GM12874 (cell line): ENCODE data around the gene TARS2.

Experiments
- TF ChIP-seq, protein P1 (sequence below): IDR thresholded peaks from 2 replicates; pipeline ENCODE4 v1.5.1; 2011; ENCODE audit warnings: low read depth, mild to moderate bottlenecking, control low read depth, low read length, moderate library complexity; ENCODE audit not compliant: insufficient read depth

The TARS2 gene

DNA sequence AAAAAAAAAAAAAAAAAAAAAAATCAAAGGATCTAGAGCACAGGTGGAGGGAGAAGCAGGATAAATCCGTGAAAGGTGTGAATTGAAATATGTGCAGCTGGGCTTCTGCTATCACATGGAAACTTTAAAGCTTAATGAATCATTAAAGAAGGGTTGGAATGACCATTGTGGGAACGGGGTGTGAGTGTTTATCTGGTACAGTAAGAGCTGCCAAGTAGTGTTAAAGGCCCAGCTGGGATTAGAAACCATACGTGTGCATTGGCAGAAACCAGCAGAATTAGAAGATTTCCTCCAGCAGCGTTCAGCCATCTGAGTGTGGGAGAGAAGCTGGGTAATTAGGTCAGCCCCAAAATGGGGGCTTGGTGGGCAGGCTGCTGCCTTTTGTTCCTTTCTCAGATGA, 41.8 kb downstream of the TARS2 start:
- TF ChIP-seq, protein P1, sequence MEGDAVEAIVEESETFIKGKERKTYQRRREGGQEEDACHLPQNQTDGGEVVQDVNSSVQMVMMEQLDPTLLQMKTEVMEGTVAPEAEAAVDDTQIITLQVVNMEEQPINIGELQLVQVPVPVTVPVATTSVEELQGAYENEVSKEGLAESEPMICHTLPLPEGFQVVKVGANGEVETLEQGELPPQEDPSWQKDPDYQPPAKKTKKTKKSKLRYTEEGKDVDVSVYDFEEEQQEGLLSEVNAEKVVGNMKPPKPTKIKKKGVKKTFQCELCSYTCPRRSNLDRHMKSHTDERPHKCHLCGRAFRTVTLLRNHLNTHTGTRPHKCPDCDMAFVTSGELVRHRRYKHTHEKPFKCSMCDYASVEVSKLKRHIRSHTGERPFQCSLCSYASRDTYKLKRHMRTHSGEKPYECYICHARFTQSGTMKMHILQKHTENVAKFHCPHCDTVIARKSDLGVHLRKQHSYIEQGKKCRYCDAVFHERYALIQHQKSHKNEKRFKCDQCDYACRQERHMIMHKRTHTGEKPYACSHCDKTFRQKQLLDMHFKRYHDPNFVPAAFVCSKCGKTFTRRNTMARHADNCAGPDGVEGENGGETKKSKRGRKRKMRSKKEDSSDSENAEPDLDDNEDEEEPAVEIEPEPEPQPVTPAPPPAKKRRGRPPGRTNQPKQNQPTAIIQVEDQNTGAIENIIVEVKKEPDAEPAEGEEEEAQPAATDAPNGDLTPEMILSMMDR, result no peak

DNA sequence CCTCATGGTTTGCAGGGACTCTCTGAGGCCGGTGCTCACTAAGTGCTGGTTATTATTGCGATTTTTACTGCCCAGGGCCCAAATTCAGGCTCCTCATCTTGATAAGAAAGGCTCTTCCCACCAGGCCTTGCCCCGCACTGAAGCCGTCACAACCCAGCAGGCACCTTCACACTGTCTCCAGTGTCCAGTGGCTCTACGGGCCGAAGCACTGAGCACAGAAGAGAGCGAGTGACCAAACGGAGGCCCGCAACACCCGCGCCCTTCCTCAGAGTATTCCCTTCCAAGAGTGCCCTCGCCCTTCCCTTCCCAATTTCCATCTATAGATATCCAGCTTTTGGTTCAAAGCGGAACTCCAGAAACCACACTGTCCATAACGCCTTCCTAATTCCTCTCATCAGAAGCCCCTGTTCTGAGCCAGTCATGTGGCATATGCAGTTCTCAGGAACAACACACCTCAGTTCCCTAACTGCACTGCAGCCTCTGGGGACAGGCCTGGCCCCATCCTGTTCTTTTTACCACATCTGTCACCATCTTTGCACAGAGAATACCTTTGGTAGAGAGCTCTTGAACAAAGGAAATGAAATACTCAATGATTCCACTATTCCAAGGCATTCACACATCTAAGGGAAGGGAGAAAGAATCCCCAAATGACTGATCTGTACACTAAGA, 43.4 kb downstream of the TARS2 start:
- TF ChIP-seq, protein P1, result no peak

DNA sequence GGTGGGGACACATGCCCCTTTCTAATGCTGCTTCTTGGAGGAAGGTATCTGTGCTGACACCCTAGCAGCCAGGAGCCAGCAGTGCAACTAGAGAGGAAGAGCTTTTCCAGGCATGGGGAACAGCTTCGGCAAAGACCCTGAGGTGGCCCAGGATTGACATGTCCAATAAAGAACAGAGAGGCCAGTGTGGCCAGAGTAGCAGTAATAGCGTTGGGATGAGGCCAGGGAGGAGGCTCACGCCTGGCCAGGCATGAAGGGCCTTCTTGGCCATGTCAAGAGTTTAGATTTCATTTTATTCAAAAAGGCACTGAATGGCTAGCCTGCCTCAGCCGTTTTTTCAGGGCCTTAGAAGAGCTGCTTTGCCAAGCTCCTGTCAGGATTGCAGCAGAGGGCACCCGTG, 45.6 kb downstream of the TARS2 start:
- TF ChIP-seq, protein P1, result no peak

DNA sequence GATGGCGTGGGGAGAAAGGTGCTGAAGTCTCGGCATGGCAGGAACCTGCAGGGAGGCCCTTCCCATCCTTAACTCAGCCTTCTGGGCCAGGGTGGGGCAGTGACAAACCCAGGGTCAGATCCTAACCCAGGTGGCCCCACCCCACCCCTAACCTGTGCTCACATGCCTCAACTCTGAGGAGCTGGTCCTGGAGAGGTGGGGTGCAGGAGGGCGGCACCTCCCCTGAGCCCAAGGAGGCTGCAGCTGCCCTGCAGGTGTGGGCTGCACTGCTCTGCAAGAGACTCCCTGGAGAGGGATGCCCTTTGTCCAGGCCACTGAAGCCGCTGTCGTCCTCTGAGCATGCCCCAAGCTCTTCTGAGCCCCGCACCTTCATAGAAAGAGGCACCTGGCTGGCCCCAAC, 46.8 kb downstream of the TARS2 start:
- TF ChIP-seq, protein P1, result no peak

DNA sequence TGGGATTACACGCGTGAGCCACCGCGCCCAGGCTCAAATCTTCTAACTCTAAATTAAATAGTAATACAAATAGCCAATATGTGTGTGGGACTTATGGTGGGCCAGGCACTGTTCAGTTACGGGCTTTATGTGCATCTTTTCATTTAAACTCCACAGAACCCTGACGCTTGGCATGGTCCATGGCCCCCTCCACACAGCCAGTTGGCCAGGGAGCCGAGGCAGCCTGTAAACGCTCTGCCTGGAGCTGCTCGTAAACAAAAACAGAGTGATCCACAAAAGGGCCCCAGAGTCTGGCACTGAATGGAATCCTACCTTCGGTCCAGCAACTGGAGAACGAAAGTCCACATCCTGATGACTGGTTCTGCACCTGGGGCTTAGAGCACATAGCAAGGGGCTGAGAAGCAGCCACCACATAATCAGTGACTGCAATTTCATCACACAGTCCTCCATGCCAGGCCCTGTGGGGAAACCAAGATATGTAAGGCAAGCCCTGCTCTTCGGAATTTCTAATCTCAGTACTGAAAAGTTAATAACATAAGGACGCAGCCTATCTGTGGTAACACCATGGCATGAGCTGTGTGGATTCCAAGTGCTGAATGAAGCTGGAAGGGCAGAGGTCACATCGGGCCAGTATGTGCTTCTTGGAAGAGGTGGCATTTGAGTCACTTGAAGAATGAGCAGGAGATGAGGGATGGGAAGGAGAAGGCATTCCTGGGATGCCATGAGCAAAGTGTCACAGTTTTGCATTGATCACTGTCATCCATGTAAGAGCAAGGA, 48.5 kb downstream of the TARS2 start:
- TF ChIP-seq, protein P1, result no peak

DNA sequence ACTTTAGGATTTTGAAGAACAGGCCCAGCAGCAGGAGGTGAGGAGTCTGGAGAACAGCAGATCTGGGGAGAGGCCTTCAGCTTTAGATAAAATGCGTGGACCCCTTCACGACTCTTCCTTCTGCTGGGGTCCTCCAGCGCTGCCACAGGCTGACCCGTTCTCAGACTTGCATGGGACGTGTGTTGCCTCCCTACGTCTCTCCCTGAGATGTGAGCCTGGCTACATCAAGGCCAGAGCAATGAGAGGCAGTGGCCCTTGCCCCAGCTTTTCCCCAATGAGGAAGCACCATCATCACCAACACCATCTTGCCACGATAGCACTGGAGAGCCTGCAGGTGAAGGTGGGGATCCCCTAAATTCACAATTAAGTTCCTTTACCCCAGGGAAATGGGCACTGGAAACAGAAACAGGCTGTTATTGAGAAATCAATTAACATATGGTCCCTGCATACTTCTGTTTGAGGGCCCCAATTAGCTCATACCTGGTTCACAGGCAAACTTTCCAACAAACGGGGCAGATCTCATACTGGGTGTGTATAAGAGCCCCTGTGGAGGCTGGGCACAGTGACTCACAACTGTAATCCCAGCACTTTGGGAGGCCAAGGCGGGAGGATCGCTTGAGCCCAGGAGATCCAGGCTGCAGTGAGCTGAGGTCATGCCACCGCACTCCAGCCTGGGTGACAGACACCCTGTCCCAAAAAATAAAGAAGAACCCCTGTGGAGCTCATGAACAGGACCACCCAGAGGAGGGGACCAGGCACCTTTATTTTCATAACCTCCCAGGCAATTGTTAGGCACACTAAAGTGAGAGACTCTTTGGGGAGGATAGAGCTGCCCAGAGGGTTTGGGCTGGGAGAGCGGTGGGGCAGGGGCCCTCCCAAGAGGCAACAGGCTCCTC, 49.9 kb downstream of the TARS2 start:
- TF ChIP-seq, protein P1, result no peak
